Endothelial cell of umbilical vein (primary cell): ENCODE results near the gene TENT4A. TPM values are rescaled to one million over a fixed set of nuclear protein-coding genes. Genes with fewer than 3 reads are reported as not detected.

Source experiments
- BruUV-seq: library from RNA; stranded (reverse); fragments of 400-500 nt; replicated peaks from 2 replicates; lab custom pipeline; 2021; lab: Mats Ljungman, UMichigan
- CTCF ChIA-PET: fragments of 300-600, 350-600 bp; sonication (Branson Sonifier 250); formaldehyde crosslinking; loops from one replicate; lab custom pipeline; 2021; ENCODE audit warnings: antibody characterized with exemption, inconsistent platforms; lab: Charles Lee
- POLR2A ChIA-PET: fragments of 300-600, 350-600 bp; sonication (Branson Sonifier 250); formaldehyde crosslinking; loops from one replicate; lab custom pipeline; 2021; ENCODE audit warnings: antibody characterized with exemption, inconsistent platforms; lab: Charles Lee
- DNase-seq: peaks from one replicate; pipeline ENCODE4 v3.0.0-alpha.2; 2011; ENCODE audit warnings: low read depth, low spot score
- FAIRE-seq: peaks from 2 replicates; lab custom pipeline; 2011; peaks lifted over from hg19 to GRCh38; lab: Jason Lieb, UNC
- H2AFZ ChIP-seq: 2 replicates; pipeline ENCODE4 v1.6.0; 2012; ENCODE audit warnings: low read depth, low read length, control low read depth, inconsistent platforms
- H3K27ac ChIP-seq: 2 replicates; pipeline ENCODE4 v1.5.1; 2011; ENCODE audit warnings: low read depth, mild to moderate bottlenecking, control low read depth, low read length, moderate library complexity; ENCODE audit not compliant: insufficient read depth
- H3K27me3 ChIP-seq, 2 experiments: 2 replicates each; pipeline versions ENCODE4 v1.6.0 to v1.6.1; 2011; ENCODE audit warnings: low read length in 2 of 2, mixed read lengths in 1 of 2; ENCODE audit not compliant: control insufficient read depth in 2 of 2, insufficient read depth in 2 of 2
- H3K36me3 ChIP-seq, 2 experiments: 2 replicates in 1 of 2; 3 replicates in 1 of 2; pipeline ENCODE4 v1.5.1; 2011; ENCODE audit warnings: low read length in 2 of 2, mild to moderate bottlenecking in 1 of 2, moderate library complexity in 1 of 2; ENCODE audit not compliant: control insufficient read depth in 2 of 2, insufficient read depth in 2 of 2; ENCODE audit errors: extremely low read depth in 1 of 2
- H3K4me1 ChIP-seq: 3 replicates; pipeline ENCODE4 v1.5.1; 2011; ENCODE audit warnings: mild to moderate bottlenecking, low read length; ENCODE audit not compliant: control insufficient read depth, insufficient read depth; ENCODE audit errors: extremely low read depth
- H3K4me2 ChIP-seq: 2 replicates; pipeline ENCODE4 v1.6.1; 2011; ENCODE audit warnings: low read length, control low read depth, mixed read lengths; ENCODE audit not compliant: insufficient read depth
- H3K4me3 ChIP-seq, 3 experiments: fragments of 200-600 bp in 1 of 3; sonication (generic), shearing (Covaris generic) in 1 of 3; replicated peaks in 1 of 3; 2 replicates each; pipeline ENCODE4 v1.5.1; 2011 to 2016; ENCODE audit warnings: control low read depth in 3 of 3, low read length in 3 of 3, mild to moderate bottlenecking in 2 of 3, inconsistent platforms in 1 of 3, low read depth in 1 of 3, moderate library complexity in 1 of 3; ENCODE audit not compliant: insufficient read depth in 1 of 3
- H3K79me2 ChIP-seq: 2 replicates; pipeline ENCODE4 v1.6.0; 2012; ENCODE audit warnings: low read length, inconsistent platforms; ENCODE audit not compliant: control insufficient read depth, insufficient read depth
- H3K9ac ChIP-seq: replicated peaks from 2 replicates; pipeline ENCODE3; 2011; ENCODE audit warnings: low read length, control low read depth; ENCODE audit not compliant: insufficient read depth; ENCODE audit errors: extremely low read depth
- H3K9me1 ChIP-seq: replicated peaks from 3 replicates; pipeline ENCODE4 v1.6.0; 2011; ENCODE audit warnings: mild to moderate bottlenecking, low read length; ENCODE audit not compliant: control insufficient read depth, insufficient read depth; ENCODE audit errors: extremely low read depth
- H3K9me3 ChIP-seq: replicated peaks from 2 replicates; pipeline ENCODE4 v1.5.1; 2012; ENCODE audit warnings: low read length, inconsistent platforms; ENCODE audit not compliant: control insufficient read depth, insufficient read depth
- H4K20me1 ChIP-seq: replicated peaks from 2 replicates; pipeline ENCODE3; 2011; ENCODE audit warnings: mild to moderate bottlenecking, low read length; ENCODE audit not compliant: control insufficient read depth, insufficient read depth; ENCODE audit errors: extremely low read depth
- EZH2 ChIP-seq: IDR thresholded peaks from 2 replicates; pipeline ENCODE4 v1.6.1; 2012; ENCODE audit warnings: borderline replicate concordance, low read depth, mild to moderate bottlenecking, moderate library complexity, low read length, inconsistent platforms; ENCODE audit not compliant: severe bottlenecking
- FOS ChIP-seq: IDR thresholded peaks from 2 replicates; pipeline ENCODE4 v1.6.1; 2011; ENCODE audit warnings: mild to moderate bottlenecking, low read length, moderate library complexity, borderline replicate concordance; ENCODE audit not compliant: insufficient read depth
- JUN ChIP-seq: IDR thresholded peaks from 2 replicates; pipeline ENCODE4 v1.6.1; 2011; ENCODE audit warnings: borderline replicate concordance, low read depth; ENCODE audit not compliant: insufficient read length, insufficient read depth
- MAX ChIP-seq: IDR thresholded peaks from 2 replicates; pipeline ENCODE4 v1.6.1; 2011; ENCODE audit not compliant: insufficient read depth, insufficient read length
- MYC ChIP-seq: IDR thresholded peaks from one replicate; pipeline ENCODE4 v1.6.1; 2011; ENCODE audit warnings: mild to moderate bottlenecking, low read depth, low read length
- POLR2A ChIP-seq: IDR thresholded peaks from 2 replicates; pipeline ENCODE4 v1.6.1; 2012; ENCODE audit warnings: low read depth, mild to moderate bottlenecking, control low read depth, low read length
- POLR2AphosphoS5 ChIP-seq: IDR thresholded peaks from 2 replicates; pipeline ENCODE4 v1.6.1; 2012; ENCODE audit warnings: low read depth, mild to moderate bottlenecking, control low read depth, low read length, moderate library complexity; ENCODE audit not compliant: insufficient read depth
- dilution Hi-C: fragments of 300-500 bp; cut with MboI; formaldehyde crosslinking; loops from one replicate; pipeline ENCODE4 v1.15.0; 2019; ENCODE audit warnings: low sequenced_read_pairs; ENCODE audit not compliant: extremely low pct_ligation_motif_present
- intact Hi-C: fragments of 100-400 bp; cut with micrococcal nuclease; formaldehyde crosslinking; loops from one replicate; pipeline ENCODE4 v1.10.0; 2022
- polyA plus RNA-seq, 4 experiments: library from polyadenylated mRNA; depleted of rRNA in 3 of 4; stranded (reverse) in 3 of 4; unstranded in 1 of 4; fragments of >200 nt; gene quantifications; 2 replicates each; pipeline versions ENCODE4 v1.2.1 to v1.2.3, GENCODE V29; 2011 to 2012; ENCODE audit warnings: missing spikeins in 1 of 4
- total RNA-seq: library from RNA; stranded (reverse); gene quantifications from 2 replicates; pipeline ENCODE4 v1.2.3, GENCODE V29; 2021
- TF ChIP-seq, protein P1 (sequence below), 2 donors: IDR thresholded peaks; 1 replicate in 1 of 2; 2 replicates in 1 of 2; pipeline ENCODE4 v1.5.1; 2011; ENCODE audit warnings: low read length in 2 of 2, mild to moderate bottlenecking in 2 of 2, moderate library complexity in 2 of 2, control low read depth in 1 of 2, inconsistent platforms in 1 of 2, low read depth in 1 of 2; ENCODE audit not compliant: insufficient read depth in 1 of 2; ENCODE audit errors: extremely low read depth in 1 of 2

Gene TENT4A
- total and polyA plus RNA-seq, 2 donors (not counting 3 experiments of a cell fraction or from before 2014, with no cell fraction given): 10.2 to 35.4 TPM

- dilution Hi-C loops: no loop called here
- TF ChIP-seq POLR2A: no peak
- H3K9me3 ChIP-seq: no peaks in the 10 kb centered on the region
- H3K9me1 ChIP-seq: no peaks in the 10 kb centered on the region
- intact Hi-C loops: loop anchor here (10.0 kb wide), 1 partner anchor 1093 kb away; the partner anchor contains the start of gene CFAP90
- no peaks in the 10 kb centered on the region for H3K79me2 ChIP-seq
- no TSS peak for BruUV-seq
- H3K9ac ChIP-seq: no peak overlapping the region
- ChIA-PET CTCF (interaction anchor here (1.2 kb wide), 1 partner anchor 994 kb away, joined by 4 read pairs; no protein-coding TSS in a partner anchor), POLR2A (no interaction called here)
- DNase-seq (no peak), FAIRE-seq (no peak)
- no peaks in the 10 kb centered on the region for H4K20me1 ChIP-seq
- no peak overlapping the region for H3K4me3 ChIP-seq
- H2AFZ ChIP-seq: no peak overlapping the region
- no peak overlapping the region for H3K4me2 ChIP-seq
- H3K36me3 ChIP-seq: peaks cover 3 to 4% of the 10 kb centered on the region in 2 experiments
- H3K27me3 ChIP-seq: no peaks in the 10 kb centered on the region
- H3K27ac ChIP-seq: no peak overlapping the region
- peaks cover 6% of the 10 kb centered on the region for H3K4me1 ChIP-seq
Measured at GRCh38 chr5:6761333-6761732, 48.1 kb downstream of the TENT4A start.

DNA sequence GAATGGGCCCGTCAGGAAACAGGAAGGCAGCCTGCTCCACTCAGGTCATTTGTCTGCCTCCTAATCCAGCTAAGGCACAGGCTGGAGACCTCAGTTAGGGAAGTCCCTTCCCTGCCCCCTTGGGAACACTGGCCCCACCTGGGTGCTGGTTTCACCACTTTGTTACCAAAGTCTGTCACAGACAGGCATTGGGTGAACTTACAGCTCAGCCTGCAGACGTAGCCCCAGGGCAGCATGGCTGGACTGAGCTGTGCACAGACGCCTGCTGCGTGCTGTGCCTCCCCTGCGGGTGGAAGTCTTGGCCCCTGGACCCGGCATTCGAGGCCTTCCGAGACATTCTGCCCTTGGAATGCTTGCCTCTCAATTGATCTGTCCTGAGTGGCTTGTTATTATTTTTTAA lies 48.9 kb downstream of the TENT4A start:
- H3K4me2 ChIP-seq: no peak overlapping the region
- BruUV-seq: no TSS peak
- H2AFZ ChIP-seq: no peak overlapping the region
- H3K9ac ChIP-seq: no peak overlapping the region
- ChIA-PET POLR2A (no interaction called here), CTCF (interaction anchor here (1.2 kb wide), 1 partner anchor 993 kb away, joined by 4 read pairs; no protein-coding TSS in a partner anchor)
- no peaks in the 10 kb centered on the region for H3K9me3 ChIP-seq
- no peak for FAIRE-seq
- no peak for DNase-seq
- H3K36me3 ChIP-seq: peaks cover 2 to 3% of the 10 kb centered on the region in 2 experiments
- no peaks in the 10 kb centered on the region for H4K20me1 ChIP-seq
- H3K27ac ChIP-seq: no peak overlapping the region
- TF ChIP-seq MYC: no peak
- no peak for TF ChIP-seq FOS
- TF ChIP-seq MAX: no peak
- no peak for TF ChIP-seq JUN
- TF ChIP-seq POLR2AphosphoS5: no peak
- TF ChIP-seq, protein P1, sequence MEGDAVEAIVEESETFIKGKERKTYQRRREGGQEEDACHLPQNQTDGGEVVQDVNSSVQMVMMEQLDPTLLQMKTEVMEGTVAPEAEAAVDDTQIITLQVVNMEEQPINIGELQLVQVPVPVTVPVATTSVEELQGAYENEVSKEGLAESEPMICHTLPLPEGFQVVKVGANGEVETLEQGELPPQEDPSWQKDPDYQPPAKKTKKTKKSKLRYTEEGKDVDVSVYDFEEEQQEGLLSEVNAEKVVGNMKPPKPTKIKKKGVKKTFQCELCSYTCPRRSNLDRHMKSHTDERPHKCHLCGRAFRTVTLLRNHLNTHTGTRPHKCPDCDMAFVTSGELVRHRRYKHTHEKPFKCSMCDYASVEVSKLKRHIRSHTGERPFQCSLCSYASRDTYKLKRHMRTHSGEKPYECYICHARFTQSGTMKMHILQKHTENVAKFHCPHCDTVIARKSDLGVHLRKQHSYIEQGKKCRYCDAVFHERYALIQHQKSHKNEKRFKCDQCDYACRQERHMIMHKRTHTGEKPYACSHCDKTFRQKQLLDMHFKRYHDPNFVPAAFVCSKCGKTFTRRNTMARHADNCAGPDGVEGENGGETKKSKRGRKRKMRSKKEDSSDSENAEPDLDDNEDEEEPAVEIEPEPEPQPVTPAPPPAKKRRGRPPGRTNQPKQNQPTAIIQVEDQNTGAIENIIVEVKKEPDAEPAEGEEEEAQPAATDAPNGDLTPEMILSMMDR (IDR thresholded peaks at IDR 0.05; ENCODE audit: extremely low read depth in 1 of 2, insufficient read depth in 1 of 2, low read depth in 1 of 2, low read length in 2 of 2): no peak
- no peak for TF ChIP-seq POLR2A
- TF ChIP-seq EZH2: no peak
- no peaks in the 10 kb centered on the region for H3K9me1 ChIP-seq
- H3K4me3 ChIP-seq: no peak overlapping the region
- intact Hi-C loops: loop anchor here (10.0 kb wide), 1 partner anchor 1093 kb away; the partner anchor contains the start of gene CFAP90
- no peaks in the 10 kb centered on the region for H3K27me3 ChIP-seq
- peaks cover 10% of the 10 kb centered on the region for H3K4me1 ChIP-seq
- dilution Hi-C loops: no loop called here
- no peaks in the 10 kb centered on the region for H3K79me2 ChIP-seq
